ENCODE data around the gene KDF1. TPM values are rescaled to one million over a fixed set of nuclear protein-coding genes. Genes with fewer than 3 reads are reported as not detected.
A peak's percentile ranks its signal among the peaks of the same experiment; 100 is the strongest.

KDF1 gene, protein sequence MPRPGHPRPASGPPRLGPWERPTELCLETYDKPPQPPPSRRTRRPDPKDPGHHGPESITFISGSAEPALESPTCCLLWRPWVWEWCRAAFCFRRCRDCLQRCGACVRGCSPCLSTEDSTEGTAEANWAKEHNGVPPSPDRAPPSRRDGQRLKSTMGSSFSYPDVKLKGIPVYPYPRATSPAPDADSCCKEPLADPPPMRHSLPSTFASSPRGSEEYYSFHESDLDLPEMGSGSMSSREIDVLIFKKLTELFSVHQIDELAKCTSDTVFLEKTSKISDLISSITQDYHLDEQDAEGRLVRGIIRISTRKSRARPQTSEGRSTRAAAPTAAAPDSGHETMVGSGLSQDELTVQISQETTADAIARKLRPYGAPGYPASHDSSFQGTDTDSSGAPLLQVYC
- polyA plus RNA-seq (ENCODE audit: insufficient read length in 10 of 10), result 1 to 10 TPM in 2 of 10 donors, not detected in 8; 1.5 to 1.6 TPM
- long read RNA-seq, donor 1, result 0 reads
- long read RNA-seq, donor 2, result 0 reads
- long read RNA-seq, donor 3, result 0 reads
- long read RNA-seq, donor 4, result 0 reads
- long read RNA-seq, donor 5, result 0 reads
- long read RNA-seq, donor 6, result 0 reads
- long read RNA-seq, donor 7, result 0 reads
- long read RNA-seq, donor 8, result 0 reads
- long read RNA-seq, donor 9, result 0 reads

DNA sequence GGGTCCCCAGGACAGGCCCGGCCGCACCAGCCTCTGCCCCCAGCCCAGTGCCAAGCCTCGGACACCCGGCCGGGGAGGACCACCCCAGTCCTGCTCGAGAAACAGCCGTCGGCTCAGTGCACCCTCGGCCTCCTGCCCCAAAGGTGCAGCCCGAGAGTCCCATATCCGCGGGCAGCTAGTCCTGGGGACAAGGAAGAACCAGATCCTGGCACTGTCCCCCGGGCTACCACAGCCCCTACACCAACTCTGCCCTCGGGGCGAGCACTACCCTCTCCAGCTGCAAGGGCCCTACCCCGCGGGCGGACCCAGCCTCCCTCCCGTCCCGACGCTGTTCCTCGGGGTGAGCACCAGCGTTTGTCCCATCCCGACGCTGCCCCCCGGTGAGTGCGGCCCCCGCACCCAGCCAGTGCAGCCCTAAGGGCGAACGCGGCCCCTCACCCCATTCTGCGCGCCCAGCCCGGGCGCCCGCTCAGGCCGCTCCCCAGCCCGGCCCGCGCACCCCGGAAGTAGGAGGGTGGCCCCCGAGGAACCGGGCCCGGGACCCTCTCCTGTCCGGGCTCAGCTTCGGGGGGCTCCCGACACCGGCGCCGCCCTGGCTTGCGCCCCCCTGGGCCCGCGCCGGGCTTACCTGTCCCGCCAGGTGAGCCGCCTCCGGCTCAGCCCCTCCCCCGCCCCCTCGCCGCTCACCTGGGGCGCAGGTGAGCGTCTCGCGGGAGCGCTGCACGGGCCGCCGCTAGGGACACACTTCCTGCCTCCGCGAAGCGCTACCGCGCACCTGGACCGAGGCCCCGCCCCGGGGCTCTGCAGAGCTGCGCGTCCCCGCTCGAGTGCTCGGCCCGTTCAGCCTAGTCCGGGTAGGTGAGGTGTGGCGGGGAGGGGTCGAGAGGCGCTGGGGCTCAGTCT is at the start of gene KDF1:
Gene KDF1, minus strand, starts transcription at position 747 of the 903 bp plus-strand sequence. CDS start 8,088 bp downstream, outside the sequence.
- DNase-seq, result no peak

DNA sequence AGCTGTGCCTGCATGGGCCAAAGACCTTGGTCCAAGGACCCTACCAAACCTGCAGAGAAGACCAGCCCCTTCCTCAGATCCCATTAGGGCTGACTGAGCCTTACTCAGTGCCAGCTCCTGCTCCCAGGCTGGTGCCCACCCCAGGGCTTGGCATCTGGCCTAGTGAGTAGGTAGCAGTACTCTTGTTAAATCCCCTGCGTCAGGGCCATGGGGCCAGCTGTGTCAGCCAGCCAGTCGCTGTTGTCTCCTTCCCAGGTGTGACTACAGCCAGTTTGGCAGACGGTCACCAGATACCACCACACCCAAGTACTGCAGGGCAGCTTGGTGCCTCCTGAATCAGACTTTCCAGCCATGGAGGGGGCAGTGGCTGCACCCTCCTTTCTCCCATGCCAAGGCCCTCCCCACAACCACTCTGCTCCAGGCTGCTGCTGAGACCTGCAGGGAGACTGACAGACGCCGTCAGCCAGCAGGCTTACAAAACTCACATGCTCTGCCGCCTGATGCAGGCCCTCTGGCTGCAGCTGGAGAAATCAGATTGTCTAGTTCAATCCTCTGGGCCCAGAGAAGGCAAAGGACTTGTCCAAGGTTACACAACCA is 49.4 kb upstream of the KDF1 start:
- DNase-seq, result no peak

DNA sequence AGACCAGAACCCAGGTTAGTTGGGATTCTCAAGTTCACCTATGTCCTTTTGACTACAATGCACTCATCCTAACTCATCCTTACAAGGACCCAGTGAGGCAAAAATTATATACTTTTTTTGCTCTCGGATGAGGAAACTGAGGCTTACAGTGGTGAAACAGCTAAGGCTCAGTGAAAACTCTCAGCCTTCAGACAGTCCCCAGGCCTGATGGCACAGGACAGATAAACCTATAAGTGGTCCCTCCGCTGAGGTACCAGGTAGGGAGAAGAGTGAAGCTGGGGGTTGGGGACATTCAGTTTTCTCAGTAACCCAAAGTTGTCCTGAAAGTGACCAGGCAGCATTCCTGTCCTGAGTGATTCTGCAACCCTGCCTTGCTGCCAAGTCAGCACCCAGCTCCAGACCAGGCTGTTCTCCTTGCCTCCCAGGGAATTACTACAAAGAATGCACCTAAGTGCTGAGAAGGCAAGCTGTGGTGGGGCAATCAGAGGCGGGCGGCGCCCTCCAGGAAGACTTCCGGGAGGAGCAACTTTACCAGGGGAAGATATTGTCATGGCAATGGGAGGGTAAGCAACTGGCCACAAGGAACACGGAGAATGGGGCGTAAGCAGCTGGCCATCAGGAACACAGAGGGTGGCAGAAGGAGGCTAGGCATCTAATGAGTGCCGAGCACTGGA is 47.8 kb upstream of the KDF1 start:
- DNase-seq, result peak in 1 of 3 donors; percentile 5

DNA sequence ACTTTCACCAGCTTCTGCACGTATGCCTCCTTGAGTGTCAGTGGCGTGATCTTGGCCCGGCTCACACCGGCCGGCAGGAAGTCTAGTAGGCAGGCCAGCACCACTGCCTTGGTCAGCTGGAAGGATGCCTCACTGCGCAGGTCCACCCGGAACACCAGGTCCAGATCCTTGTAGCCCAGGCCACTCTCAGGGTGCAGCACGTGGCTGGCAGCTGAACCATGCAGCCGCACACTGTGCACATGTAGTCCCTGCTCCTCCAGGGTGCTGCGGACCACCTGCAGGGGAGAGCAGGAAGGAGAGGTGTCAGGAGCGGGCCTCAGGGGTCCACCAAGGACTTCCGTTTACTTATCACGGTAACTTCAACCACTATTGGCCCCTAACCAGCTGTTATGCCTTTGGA is 46.4 kb upstream of the KDF1 start:
- peak in 1 of 3 donors; percentile 24 for DNase-seq

DNA sequence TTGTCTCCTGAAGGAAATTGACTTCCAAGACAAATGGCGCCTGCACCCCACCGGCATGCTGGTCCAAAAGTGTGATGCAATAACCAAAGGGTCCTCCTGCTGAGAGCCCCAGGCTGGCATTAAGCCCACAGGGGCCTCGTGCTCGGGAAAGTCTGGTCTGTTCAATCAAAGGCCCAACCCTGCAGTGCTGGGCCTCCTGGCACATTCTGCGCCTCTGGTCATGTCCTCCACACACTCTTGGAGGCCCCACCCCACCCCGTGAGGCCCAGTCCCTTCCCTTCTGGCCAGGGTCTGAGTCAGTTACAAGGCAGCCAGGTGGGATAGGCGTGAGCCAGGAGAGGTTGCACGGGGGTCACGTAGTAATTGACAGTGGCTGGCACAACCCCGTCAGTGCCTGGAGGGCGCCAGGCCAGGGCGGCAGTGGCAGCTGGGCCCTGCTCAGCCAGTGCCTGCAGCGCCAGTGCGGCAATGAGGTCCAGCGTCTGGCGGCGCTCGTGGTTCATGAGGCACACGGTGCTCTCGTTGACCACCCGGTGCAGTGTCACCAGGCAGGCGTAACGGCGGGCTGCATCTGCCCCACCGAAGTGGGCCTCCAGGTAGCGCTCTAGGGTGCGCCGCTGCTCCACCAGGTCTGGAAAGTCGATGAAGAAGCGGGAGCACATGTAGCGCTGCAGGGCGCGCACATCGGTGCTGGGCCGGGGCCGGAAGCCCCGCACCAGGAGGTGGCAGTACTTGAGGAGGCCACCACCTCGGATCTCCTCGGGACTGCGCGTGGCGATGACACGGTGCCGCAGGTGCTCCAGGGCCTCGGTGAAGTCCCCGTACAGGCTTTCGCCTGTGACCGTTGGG is 45.6 kb upstream of the KDF1 start:
- DNase-seq, result no peak

DNA sequence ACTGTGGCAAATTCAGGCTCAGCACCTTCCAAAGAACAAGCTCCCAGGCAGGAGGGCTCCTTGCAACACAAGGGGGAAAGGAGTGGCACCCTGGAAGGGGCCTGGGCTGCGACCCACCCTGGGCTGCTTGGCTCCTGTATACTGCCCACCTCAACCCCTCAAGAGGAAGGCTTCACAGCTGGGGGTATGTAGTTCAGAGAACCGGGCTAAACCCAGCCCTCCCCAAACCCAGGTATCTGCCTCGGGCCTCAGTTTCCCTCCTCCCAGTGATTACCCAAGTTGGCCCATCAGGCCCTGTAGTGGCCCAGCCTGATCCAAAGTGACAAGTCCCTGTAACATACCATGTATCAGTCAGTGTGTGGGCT is 44.9 kb upstream of the KDF1 start:
- DNase-seq, result no peak

DNA sequence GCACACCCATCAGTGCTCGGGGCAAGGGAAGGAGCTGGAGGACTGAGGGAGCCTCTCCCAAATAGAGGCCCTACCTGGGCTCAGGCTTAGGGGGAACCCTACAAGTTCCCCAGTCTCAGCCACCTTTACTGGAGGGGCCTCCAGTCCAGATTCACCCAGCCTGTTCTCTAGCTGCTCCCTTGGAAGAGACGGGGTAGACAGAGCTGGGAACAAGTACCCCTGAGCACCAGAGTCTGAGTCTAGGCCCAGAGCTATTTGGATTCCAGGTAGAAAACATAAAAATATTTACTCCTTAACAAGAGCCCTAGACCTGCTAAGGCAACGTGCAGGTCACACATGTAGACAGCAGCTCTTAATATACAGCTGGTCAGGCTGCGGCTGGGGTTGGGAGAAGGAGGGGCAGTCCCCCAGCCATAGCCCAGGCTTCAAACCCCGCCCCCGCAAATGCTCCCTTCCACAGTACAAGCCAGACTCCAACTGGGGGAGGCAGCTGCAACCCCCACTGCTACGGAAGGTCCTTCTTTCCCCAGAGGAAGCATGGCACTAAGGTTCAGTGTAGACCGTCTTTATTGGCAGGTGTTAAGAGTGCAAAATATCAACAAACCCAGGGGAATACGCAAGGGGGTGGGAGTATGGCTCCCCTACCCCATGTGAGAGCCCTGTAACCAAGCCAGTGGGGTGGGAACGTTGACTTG is 44.4 kb upstream of the KDF1 start:
- peak in 1 of 3 donors; percentile 68 for DNase-seq

DNA sequence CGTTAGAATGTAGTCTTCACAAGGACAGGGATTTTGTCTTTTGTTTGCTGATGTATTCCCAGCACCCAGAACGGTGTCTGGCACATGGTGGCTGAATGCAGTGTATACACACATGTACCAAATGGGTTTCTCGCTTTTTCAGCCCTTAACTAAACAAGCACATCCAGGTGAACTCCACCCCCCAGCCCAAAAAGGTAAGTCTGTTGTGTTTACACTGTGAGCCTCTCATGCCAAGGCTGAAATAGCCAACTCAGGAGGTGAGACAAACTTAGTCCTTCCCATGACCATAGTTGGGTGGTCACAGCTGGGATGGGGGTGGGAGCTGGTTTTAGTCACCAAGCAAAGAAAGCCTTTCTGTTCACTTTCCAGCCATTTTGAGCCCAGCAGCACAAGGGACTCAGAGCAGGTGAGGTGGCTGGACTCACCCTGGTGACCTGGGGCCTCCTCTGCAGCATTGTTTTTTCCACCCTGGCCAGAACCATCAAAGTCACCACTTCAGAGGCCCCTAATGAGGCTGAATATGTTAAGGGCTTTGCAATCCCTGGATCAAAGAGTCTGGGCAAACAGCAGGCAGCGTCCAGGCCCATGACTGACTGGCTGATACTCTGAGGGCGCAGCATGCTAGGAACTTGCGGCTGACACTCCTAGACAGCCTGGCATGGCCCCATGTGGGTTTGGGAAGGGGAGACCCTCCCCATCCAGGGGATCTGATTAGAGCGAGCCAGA is 43.6 kb upstream of the KDF1 start:
- DNase-seq, result no peak

DNA sequence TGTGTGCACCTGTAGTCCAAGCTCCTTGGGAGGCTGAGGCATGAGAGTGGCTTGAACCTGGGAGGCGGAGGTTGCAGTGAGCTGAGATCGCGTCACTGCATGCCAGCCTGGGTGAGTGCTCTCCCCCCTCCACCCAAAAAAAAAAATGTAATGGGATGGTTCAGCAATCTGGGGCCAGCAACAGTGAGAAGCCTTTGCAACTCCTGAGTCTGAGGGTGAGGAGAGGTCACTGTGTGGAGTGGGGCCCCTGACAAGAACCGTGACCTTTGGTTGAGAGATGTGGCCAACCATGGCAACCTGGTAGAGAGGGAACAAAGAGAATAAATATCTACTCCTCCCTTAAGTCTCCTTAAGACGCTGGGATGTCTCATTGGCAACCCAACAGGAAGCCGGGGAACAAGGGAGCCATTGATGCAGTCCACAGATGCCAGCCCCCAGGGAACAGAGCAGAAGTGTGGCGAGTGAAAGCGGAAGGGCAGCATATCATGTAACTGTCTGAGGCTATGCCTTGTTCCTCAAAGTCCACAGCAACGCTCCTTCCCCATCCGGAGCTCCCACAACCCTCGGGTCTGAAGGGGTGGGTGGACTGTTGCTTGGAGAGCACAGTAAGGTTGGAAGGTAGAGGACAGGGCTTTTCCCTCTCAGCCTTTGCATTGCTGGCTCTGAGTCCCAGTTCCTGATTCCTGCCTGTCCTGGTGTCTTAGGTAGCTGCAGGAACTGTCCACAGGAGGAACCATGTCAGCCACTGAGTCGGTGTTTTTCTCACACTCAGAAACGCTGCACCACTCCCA is 41.5 kb upstream of the KDF1 start:
- peak in 1 of 3 donors; percentile 61 for DNase-seq

DNA sequence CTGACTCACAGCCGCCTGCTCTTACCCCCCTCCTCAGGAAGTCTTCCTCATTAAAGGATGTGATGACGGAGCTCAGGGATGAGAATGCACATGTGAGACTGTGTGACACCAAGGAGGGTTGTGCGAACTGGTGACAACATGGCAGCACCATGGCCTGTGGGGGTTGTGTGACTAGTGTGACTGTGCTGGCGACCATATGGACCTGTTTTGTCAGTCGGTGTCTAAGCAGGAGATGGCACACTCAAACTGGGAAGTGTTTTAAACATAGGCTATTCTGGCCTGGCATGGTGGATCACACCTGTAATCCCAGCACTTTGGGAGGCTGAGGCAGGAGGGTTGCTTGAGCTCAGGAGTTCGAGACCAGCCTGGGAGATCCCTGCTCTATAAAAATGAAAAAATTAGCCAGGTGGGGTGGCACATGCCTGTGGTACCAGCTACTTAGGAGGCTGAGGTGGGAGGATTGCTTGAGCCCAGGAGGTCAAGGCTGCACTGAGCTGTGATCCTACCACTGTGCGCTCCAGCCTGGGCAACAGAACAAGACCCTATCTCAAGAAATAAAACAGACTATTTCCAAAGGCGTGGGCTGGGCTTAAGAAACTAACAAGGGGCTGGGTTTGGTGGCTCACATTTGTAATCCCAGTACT is 40.7 kb upstream of the KDF1 start:
- DNase-seq, result peak in 2 of 3 donors; percentile 37 to 56

DNA sequence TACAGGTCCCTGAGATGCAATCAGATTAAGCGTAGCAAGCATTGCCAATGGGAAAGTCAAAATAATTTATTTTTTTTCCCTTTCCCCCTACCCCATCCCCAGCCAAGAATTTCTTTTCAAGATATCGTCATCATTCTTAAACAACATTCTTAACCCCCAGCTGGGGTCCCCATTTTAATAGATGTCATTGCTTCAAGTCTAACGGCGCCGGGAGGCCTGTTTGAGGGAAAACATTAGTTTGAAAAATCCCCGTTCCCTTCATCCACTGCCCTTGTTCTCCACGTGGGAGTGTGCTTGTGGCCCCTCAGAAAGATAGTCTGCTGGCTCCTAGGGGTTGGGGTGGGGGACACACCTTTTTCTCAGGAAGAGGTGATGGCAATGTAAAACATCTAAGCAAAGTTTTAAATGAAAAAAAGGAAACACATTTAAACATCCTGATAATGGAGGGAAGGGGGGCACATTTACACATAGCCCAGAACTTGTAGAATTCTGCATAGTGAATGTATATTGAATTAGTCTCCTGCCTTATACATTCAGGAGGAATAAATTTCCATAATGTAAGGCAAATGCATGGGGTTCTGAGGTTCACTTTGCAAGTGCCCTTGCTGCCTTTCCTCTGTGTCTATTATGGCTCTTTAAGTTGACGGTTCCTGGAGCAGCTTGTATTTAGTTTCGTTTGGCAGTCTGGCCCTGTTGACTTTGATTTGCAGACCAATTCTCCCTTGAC is 40.0 kb upstream of the KDF1 start:
- DNase-seq, result peak in 1 of 3 donors; percentile 50

DNA sequence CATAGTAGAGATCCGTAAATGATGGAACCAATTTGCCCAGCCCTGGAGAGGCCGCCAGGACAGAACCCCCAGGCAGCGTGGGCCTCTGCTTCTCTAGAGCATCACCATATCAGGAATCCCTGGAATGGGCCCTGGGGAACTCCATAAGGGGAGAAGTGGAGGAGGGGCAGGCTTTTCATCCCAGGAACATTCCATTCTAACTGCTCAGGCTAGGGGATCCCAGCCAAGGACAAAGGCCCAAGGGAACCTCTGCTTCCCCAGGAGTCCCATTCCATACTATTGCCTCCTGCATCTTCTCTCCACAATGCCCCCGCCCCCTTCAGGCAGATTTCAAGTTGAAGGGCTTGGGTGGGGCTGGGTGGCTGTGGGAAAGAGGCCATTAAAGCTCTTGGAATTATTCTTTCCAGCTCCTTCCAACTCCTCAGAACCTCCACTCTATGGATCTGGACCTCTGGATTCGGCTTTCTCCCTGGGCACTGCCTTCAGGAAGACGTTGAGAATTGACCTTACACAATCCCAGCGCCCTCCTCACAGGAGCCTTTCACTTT is 39.2 kb upstream of the KDF1 start:
- peak; percentile 35 to 98 (median 71) for DNase-seq

DNA sequence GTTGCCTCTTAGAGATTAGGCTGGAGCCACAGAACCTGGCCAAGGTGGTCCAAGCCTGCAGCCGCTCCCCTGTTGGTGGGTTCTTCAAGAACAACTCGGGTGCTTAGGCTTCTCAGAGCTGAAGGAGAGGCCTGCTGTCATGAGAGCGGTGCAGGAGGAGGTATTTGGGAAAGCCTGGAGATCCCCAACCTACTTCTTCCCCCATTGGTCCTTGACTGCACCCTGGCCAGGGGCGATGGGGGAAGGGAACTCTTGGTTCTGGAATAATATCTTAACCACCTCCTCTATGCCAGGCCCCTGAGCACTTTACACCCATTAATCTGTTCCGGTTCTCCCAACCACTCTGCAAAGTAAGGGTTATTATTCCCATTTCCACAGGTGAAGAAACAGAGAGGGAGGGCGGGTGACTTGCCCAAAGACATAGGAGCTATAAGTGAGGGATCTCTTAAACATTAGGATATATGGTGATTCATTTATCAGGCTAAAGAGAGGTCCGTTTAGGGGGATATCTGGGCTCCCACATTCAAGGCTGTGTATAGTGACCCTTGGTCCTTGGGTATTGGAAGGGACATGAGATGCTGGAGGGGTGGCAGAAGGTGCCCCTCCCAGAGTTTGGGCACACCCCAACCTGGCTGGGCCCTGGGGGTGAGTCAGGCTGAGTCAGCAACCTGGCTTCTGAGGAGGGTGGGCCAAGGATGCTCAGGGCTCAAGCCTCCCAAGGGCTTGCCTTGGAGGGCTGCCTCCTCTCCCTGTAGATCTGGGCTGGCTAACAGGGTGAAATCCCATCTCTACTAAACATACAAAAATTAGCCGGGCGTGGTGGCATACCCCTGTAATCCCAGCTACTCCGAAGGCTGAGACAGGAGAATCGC is 38.4 kb upstream of the KDF1 start:
- DNase-seq, result peak in 1 of 3 donors; percentile 13

DNA sequence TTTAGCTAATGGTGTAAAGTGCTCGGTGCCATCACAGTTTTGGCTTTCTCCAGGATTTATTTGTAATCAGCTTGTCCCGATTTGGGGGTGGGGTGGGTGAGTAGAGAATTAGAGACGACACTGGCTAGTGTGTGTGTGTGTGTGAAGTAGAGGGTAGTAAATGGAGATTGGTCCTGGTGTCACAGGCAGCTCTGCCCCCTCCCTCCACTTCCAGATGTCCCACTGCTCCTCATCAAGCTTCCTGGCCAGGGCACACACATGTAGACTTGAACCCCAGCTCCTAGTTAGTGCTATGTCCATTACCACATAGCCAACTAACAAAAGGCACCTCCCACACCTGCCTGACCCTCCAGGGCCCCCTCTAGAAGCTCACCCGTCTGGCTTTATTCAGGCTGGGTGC is 36.4 kb upstream of the KDF1 start:
- DNase-seq, result no peak

DNA sequence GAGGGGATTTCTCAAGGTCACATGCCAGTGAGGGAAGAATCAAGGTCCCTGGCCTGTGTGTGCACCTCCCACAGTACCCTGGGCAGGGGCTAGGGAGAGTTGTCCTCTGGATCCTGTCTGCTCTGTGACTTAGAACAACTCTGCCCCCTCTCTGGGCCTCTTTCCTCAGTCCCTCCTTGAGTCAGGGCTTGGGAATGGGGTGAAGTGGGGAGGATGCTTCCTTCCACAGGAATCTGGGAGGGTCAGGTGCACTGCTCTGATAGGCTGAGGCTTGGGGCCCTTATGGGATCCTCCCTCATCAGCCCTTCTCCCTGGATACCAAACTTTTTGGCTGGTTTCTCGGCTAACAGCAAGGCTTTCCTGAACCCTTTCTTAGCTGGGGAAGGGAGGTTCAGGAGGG is 35.8 kb upstream of the KDF1 start:
- no peak for DNase-seq

All from muscle of back (tissue), 13 donors.